NCI-H460 (cell line): Measurements from ENCODE around the gene RTN4R. TPM values are rescaled to one million over a fixed set of nuclear protein-coding genes. Genes with fewer than 3 reads are reported as not detected.

Source experiments
- DNase-seq: peaks from one replicate; pipeline ENCODE4 v3.0.0-alpha.2; 2016; ENCODE audit warnings: low read depth; ENCODE audit errors: extremely low read depth
- total RNA-seq: library from RNA; depleted of rRNA; stranded (reverse); fragments of >200 nt; shearing (Covaris generic); gene quantifications from 2 replicates; pipeline ENCODE4 v1.2.3, GENCODE V29; 2014

Gene RTN4R
- total RNA-seq, 1 experiment from 2014 or later = 1.9 TPM

GRCh38 chr22:20259327-20259688 is 8.8 kb downstream of the RTN4R start:
- DNase-seq = no peak

DNA sequence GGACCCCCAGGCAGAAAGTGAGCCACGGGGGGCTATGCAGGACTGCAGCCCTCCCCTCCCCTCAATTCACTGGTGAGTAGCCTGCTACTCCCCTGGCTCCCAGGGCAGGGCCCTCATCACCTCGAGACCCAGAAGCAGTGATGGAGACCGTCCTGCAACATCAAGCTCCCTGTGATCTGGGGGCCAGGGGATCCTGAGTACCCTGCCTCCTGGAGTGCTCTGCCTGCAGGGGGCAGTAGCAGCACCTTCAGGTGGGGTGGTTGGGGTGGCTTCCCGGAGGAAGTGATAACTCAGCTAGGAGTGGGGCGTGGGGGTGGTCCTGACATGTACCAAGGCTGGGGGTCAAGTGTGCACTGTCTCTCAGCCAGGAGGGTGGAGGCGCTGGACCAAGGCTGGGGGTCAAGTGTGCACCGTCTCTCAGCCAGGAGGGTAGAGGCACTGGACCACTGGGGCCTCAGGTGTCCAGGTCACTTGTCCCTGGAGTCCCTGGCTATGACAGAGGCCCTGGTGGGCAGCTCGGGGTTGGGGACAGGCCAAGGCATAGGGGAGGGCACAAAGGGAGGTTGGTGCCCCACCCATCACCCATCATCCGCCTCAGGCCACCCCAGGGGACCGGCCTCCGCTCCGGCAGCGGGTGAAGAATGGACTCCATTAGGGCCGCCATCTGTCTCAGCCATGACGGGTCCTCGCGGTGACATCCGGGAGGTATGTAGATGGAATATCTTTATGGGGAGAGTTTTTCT is 9.4 kb downstream of the RTN4R start:
- DNase-seq = no peak

GRCh38 chr22:20258021-20258299 is 10.2 kb downstream of the RTN4R start:
- DNase-seq = no peak

- no peak for DNase-seq
Measured at GRCh38 chr22:20257212-20258020, 10.7 kb downstream of the RTN4R start.

DNA sequence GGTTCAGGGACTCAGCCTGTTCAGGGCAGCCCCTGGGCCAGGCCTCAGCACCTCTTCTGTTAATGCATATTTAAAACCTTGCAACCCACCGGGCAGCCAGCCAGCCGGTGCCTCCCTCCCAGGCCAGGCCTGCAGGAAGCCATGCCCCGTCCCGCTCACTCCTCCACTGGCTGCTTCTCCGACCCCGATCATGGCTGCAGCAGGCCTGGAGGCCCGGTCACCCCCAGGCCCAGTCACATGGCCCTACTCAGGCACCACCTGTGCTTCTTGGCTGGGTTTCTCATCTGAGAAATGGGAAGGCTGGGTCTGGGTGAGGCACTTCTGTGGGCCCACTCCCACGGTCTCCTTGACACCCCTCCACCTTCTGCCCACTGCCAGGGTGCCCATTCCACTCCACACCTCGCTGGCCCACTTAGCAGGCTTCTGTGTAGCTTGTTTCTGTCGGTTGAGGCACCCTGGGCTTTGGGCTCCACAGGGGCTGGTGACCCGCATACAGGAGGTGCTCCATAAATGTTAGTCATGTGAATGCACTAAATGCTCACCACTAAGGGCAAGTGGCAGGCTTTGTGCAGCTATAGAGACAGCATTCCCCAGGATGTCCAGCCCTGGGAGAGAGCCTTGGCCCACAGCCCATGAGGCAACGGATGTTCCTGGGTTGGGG is 11.4 kb downstream of the RTN4R start:
- no peak for DNase-seq

DNA sequence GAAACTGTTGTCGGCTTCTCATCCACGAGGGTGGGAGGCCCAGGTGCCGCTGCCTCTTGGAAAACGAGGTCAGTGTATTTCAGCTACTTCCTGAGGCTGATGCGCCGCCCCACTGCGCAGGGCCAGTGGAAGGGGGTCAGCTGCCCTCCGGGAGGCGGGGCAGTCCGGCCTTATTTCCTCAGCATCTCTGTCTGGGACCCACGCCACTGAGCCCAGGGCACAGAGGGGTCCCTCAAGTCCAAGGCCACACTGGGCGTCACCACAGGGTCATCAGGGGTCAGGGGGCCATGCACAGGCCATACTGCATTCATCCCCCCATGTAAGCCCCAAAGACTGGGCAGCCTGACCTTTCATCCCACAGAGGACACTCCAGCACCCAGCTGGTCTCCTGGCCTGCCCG is 12.1 kb downstream of the RTN4R start:
- DNase-seq = no peak

DNA sequence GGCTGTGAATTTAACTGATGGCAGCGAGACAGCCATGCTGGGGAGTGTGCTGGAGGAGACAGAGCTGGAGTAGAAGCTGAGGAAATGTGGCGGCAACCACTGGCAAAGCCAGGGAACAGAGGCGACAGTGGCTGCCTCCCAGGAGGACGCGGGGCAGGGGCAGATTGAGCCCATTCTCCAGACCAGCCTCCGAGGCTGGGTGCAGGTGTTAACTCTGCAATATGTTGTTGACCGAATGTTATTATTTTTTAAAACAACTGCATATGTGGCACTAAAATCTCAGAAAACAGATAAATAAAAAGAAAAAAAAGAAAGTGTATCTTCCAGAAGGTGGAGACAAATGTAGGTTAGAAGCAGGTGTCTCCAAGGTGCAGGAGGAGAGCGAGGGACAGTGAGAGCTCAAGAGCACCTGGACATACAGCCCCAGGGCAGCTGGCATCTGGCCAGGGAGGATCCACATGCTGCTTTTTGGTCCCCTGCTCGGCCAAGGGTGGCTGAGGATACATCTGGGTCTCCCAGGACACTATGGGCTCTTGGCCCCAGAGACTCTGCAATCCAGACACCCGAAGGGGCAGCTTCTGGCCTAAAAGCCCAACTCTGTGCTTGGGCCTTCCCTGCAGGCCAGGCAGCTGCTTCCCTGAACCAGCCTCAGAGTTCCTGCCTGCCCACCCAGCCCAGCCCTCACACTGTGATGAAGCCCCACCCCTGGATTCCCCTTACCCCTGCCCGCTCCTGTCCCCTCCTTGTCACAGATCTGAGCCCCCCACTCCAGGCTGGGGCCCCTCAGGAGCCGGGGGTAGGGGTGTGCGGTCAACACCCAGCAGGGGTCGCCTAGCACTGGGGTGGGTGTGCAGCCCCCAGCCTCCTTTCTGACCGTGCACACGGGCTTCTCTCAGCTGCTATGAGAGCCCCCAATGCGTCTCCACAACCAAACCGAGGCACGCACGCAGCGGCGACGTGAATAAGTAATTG is 12.9 kb downstream of the RTN4R start:
- no peak for DNase-seq

- DNase-seq = no peak
Measured at GRCh38 chr22:20253161-20253560, 15.0 kb downstream of the RTN4R start.

- no peak for DNase-seq
Measured at GRCh38 chr22:20251981-20252380, 16.1 kb downstream of the RTN4R start.

DNA sequence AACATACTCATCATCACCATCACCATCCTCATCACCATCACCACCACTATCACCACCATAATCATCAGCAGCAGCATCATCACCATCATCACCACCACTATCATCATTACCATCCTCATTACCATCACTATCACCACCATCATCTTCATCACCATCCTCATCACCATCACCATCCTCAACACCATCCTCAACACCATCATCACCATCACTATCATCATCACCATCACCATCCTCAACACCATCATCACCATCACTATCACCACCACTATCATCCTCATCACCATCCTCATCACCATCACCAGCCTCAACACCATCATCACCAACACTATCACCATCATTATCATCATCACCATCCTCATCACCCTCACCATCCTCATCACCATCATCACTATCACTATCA is 16.6 kb downstream of the RTN4R start:
- no peak for DNase-seq

DNA sequence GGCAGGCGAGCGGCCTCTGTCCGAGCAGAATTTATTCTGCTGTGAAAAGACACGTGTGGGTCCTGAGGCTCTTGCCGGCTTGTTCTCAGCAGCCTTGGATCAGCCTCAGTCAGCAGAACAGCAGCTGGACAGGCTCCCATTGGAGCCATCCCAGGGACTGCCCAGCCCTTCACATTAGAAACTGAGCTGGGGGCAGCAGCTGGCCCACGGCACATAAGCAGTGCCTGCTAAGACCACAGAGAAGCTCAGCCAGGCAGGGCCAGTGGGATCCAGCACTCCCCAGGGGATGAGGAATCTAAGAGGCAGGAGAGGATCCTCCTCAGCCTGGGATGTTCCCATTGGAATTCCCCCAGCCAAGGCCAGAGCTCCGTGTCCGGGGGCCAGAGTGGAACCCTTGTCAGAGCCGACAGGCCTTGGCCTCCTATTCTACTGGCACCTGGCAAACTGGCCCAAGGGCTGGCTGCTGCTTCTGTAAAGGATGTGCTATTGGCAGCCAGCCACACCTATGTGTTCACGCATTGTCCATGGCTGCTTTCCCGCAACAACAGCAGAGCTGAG is 18.2 kb downstream of the RTN4R start:
- no peak for DNase-seq

- no peak for DNase-seq
Measured at GRCh38 chr22:20248461-20248978, 19.6 kb downstream of the RTN4R start.

- no peak for DNase-seq
Measured at GRCh38 chr22:20247608-20248171, 20.4 kb downstream of the RTN4R start.

- no peak for DNase-seq
Measured at GRCh38 chr22:20247010-20247505, 21.1 kb downstream of the RTN4R start.

GRCh38 chr22:20246368-20247009 is 21.6 kb downstream of the RTN4R start:
- no peak for DNase-seq

DNA sequence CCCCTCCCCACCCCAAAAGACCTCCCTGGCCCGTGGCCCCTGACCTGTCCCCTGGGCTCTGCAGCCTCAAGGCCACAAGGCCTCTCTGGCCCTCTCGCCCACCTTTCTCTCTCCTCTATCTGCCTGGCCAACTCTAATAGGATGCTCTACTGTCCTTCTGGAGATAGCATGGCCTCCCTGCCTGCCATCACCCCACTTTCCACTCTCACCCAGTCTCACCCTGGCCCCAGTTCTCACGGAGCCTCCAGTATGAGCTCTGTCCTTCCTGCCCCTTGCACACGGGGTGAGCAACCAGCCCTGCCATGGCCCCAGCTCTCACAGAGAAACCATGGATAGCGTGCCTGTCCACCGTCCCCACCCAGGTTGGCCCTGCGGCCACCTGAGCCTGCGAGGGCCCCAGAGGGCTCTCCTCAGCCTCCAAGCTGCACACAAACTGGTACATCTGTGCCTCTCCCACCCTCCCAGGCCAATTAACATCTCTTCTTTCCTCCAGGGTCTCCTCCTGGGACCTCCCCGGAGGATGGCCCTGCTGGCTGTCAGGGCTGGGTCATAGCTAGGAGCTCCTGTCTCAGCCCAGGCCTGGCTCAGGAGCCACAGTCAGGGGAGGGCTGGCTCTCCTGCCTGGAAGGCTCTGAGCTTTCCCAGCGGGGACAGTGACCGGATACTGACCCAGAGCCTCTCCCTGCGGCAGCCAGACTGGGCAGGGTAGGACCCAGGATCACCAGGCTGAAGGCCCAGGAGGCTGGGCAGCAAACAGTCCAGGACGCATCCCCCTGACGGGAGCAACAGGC is 22.3 kb downstream of the RTN4R start:
- no peak for DNase-seq

- no peak for DNase-seq
Measured at GRCh38 chr22:20244691-20245576, 23.2 kb downstream of the RTN4R start.
